ENCODE results near the gene CHAMP1.
A peak's percentile ranks its signal among the peaks of the same experiment; 100 is the strongest.

The CHAMP1 gene, protein sequence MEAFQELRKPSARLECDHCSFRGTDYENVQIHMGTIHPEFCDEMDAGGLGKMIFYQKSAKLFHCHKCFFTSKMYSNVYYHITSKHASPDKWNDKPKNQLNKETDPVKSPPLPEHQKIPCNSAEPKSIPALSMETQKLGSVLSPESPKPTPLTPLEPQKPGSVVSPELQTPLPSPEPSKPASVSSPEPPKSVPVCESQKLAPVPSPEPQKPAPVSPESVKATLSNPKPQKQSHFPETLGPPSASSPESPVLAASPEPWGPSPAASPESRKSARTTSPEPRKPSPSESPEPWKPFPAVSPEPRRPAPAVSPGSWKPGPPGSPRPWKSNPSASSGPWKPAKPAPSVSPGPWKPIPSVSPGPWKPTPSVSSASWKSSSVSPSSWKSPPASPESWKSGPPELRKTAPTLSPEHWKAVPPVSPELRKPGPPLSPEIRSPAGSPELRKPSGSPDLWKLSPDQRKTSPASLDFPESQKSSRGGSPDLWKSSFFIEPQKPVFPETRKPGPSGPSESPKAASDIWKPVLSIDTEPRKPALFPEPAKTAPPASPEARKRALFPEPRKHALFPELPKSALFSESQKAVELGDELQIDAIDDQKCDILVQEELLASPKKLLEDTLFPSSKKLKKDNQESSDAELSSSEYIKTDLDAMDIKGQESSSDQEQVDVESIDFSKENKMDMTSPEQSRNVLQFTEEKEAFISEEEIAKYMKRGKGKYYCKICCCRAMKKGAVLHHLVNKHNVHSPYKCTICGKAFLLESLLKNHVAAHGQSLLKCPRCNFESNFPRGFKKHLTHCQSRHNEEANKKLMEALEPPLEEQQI

GRCh38 chr13:114314074-114314912, at the start of gene CHAMP1:
CHAMP1 (plus strand) TSS chr13:114314503; CDS start chr13:114323843, 9,340 bp downstream.
- DNase-seq, result peak; percentile 91

GRCh38 chr13:114264886-114265611, 49.3 kb upstream of the CHAMP1 start:
- no peak for DNase-seq

GRCh38 chr13:114266241-114266640, 48.1 kb upstream of the CHAMP1 start:
- no peak for DNase-seq

DNA sequence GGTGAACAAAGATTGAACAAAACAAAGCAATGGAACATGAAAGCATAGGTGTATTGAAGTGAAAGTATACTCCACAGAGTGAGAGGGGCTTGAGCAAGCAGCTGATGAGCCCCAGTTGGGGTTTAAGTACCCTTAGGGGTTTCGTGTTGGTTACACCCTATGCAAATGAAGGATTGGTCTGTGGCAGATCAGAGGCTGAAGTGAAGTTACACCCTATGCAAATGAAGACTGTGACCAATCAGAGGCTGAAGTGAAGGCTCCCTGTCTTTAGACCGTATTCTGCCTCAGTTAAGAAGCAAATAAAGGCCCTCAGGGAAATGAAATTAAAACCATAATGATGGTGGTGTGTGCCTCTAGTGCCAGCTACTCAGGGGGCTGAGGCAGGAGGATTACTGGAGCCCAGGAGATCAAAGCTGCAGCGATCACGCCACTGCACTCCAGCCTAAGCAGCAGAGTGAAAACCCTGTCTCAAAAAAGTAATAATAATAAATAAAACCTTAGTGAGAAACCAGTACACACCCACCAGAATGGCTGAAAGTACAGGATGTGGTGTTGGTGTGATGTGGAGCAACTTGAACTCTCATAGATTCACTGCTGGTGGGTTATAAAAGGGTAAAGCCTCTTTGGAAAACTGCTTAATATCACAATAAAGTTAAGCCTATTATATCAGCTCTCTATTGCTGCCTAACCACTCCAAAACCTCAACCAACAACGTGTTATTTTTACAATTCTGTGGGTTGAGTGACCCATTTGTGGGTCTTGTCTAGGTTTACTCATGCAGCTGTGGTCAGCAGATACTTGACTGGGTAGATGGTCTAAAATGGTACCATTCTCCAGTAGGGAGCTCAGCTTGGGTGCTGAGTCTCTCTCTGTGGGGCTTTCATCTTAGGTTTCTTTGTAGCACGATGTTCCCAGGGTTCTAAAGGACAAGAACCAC, 45.7 kb upstream of the CHAMP1 start:
- DNase-seq, result peak; percentile 43

GRCh38 chr13:114269281-114269770, 45.0 kb upstream of the CHAMP1 start:
- DNase-seq, result no peak

GRCh38 chr13:114272977-114273376, 41.3 kb upstream of the CHAMP1 start:
- no peak for DNase-seq

DNA sequence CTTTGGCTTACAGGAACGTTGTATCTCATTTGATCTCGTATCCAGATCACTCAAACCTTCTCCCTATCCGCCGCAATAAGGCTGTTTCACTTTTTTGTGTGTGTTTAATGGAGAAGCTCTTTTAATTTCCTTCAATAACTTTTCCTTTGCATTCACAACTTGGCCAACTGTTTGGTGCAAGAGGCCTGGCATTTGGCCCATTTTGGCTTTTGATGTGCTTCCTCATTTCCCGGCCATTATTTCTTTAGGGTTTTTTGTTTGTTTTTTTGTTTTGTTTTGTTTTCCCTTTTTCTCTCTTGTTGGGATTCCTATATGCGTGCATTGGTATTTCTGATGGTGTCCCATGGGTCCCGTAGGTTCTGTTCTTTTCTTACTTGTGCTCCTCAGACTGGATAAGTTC, 39.0 kb upstream of the CHAMP1 start:
- DNase-seq, result no peak

- DNase-seq, result no peak
Measured at GRCh38 chr13:114279146-114279545, 35.2 kb upstream of the CHAMP1 start.

DNA sequence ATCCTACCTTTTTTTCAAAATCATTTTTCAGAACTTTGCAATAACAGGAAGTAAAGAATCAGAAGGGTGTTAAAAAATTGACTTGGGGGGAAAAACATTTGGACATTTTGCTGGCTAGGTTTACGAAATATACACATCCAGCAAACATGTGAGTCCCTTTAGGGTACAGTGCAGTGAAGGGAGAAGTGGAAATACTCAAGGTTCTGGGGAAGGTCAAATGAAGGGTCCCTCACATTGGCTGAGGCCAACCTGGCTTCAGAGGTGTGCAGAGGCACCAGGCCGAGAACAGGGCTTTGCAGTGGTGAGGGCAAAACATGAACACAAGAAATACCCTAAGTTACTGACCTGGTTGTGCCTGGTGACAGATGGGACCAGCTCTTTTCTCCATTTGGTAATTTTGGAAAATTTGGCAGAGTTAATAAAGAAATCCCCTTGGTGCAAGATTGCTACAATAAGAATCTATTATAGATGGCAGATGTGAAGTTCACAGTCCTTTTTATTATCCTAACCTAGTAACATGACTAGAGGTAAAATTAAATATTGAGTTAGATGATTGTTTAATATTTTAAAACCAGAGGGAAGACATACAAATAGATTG, 34.4 kb upstream of the CHAMP1 start:
- DNase-seq, result no peak

DNA sequence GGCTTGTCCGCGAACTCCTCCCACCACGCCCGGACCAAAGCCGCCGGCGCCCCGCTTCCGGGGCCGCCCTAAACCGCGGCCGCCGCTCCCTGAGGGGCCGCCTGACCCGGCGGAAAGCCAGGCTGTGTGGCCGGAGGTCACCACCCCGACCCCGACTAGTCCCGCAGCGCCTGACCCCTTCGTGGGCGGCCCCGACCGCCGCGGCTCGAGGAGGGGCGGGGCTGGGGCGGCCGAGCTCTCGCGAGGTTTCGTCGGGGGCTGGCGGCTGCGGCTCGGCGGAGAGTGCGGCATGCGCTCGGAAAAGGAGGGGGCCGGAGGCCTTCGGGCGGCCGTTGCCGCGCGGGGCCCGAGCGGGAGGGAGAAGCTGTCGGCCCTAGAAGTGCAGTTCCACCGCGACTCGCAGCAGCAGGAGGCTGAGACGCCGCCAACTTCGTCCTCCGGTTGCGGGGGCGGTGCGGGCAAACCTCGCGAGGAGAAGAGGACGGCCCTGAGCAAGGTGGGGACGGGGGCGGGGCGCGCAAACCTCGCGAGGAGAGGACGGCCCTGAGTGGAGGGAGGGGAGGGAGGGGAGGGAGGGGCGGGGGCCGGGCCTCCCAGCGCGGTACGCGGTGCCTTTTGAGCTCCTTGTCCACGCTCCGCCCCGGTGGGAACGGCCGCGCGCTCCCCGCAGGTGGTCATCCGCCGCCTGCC, 32.8 kb upstream of the CHAMP1 start, which contains the start of gene UPF3A:
Gene UPF3A, plus strand, starts transcription at position 251 of the 690 bp plus-strand sequence. Its CDS starts 39 bp downstream, at position 290.
- DNase-seq, result peak; percentile 92

DNA sequence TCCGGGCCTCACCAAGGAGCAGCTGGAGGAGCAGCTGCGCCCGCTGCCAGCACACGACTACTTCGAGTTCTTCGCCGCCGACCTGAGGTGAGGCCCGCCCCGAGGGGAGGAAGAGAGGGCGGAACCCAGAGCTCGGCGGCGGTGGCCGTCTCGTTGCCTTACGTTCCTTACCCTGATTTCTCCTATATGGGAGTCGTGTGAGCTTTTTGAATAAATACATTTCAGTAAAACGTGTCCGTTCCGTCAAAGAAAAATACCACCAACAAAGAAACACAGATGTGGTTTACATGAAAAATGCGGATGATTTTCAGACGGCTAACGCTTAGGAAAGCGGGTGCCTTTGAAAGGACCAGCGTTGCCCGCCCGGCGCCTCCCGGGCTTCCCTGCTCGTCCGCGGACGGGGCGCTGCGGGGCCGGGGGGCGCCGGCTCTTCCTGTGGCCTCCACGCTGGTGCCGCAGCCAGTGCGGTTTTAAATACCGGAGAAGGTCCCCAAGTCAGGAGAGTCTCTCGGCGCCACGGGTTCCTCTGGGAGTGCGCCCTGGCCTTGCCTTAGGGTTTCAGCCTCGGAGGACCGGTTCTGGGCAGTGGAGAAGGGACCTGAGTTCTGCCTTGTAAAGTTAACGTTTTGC, 32.1 kb upstream of the CHAMP1 start:
- DNase-seq, result no peak

GRCh38 chr13:114283576-114283975, 30.7 kb upstream of the CHAMP1 start:
- DNase-seq, result no peak

- no peak for DNase-seq
Measured at GRCh38 chr13:114284680-114285079, 29.6 kb upstream of the CHAMP1 start.

GRCh38 chr13:114285166-114285808, 29.0 kb upstream of the CHAMP1 start:
- DNase-seq, result no peak

- no peak for DNase-seq
Measured at GRCh38 chr13:114286808-114287207, 27.5 kb upstream of the CHAMP1 start.

- no peak for DNase-seq
Measured at GRCh38 chr13:114288157-114288591, 26.1 kb upstream of the CHAMP1 start.

DNA sequence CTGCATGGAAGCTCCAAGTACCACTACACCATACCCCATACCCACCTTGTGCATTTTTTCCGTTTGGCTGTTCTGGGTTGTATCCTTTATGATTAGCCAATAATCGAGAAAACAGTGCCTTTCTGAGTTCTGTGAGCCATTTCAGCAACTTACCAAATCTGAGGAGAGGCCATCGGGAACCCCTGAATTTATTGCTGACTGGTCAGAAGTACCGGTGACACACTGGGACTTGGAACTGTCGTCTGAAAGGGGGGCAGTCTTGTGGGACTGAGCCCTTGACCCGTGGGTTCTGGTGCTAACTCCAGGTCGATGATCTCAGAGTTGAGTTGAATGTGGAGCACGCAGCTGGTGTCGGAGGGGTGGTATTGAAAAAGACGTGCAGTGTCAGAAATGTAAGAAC, 17.9 kb upstream of the CHAMP1 start:
- no peak for DNase-seq

- no peak for DNase-seq
Measured at GRCh38 chr13:114296902-114297301, 17.4 kb upstream of the CHAMP1 start.

GRCh38 chr13:114298866-114299265, 15.4 kb upstream of the CHAMP1 start:
- no peak for DNase-seq
